Natural killer cell (primary cell): ENCODE results near the gene PACRG. TPM values are rescaled to one million over a fixed set of nuclear protein-coding genes. Genes with fewer than 3 reads are reported as not detected.
A peak's percentile ranks its signal among the peaks of the same experiment; 100 is the strongest.

Source experiments
- ATAC-seq, 3 donors: fragments of 150-1000 bp in 2 of 3; fragments of 200-7000 bp in 1 of 3; cut with Tn5 transposase; 1 replicate in 1 of 3; 2 replicates in 2 of 3; pipeline ENCODE4 v1.10.0; 2021; ENCODE audit warnings: mild to moderate bottlenecking in 2 of 3, moderate library complexity in 2 of 3
- DNase-seq, 2 donors: peaks; one replicate each; pipeline versions ENCODE4 v3.0.0 to v3.0.0-alpha.2; 2013 to 2021; ENCODE audit warnings: mixed read lengths in 1 of 2
- H3K27ac ChIP-seq: one replicate; pipeline ENCODE4 v1.5.1; 2013; ENCODE audit warnings: mild to moderate bottlenecking, low read length
- H3K27me3 ChIP-seq: one replicate; pipeline ENCODE4 v1.6.1; 2013; ENCODE audit warnings: low read length; ENCODE audit not compliant: control insufficient read depth, insufficient read depth
- H3K36me3 ChIP-seq: one replicate; pipeline ENCODE4 v1.6.1; 2013; ENCODE audit warnings: low read length; ENCODE audit not compliant: control insufficient read depth, insufficient read depth
- H3K4me1 ChIP-seq: one replicate; pipeline ENCODE4 v1.6.1; 2013; ENCODE audit warnings: low read length; ENCODE audit not compliant: control insufficient read depth, insufficient read depth
- H3K4me3 ChIP-seq: one replicate; pipeline ENCODE4 v1.5.1; 2013; ENCODE audit warnings: low read length
- H3K9me3 ChIP-seq: one replicate; pipeline ENCODE4 v1.6.1; 2013; ENCODE audit warnings: low read length; ENCODE audit not compliant: control insufficient read depth, insufficient read depth
- H3K27ac Mint-ChIP-seq, 2 donors: one replicate each; pipeline ENCODE4 v1.8.0; 2022; ENCODE audit warnings: mild to moderate bottlenecking in 2 of 2, mixed read lengths in 2 of 2, moderate library complexity in 1 of 2
- H3K27me3 Mint-ChIP-seq, 2 donors: one replicate each; pipeline ENCODE4 v1.8.0; 2022; ENCODE audit warnings: low read depth in 2 of 2, mixed read lengths in 2 of 2
- H3K36me3 Mint-ChIP-seq: one replicate; pipeline ENCODE4 v1.8.0; 2022; ENCODE audit warnings: mixed read lengths
- H3K4me1 Mint-ChIP-seq, 2 donors: one replicate each; pipeline ENCODE4 v1.8.0; 2022; ENCODE audit warnings: mixed read lengths in 2 of 2
- H3K4me3 Mint-ChIP-seq: one replicate; pipeline ENCODE4 v1.8.0; 2022; ENCODE audit warnings: mild to moderate bottlenecking, moderate library complexity, mixed read lengths
- H3K9me3 Mint-ChIP-seq, 2 donors: one replicate each; pipeline ENCODE4 v1.8.0; 2022; ENCODE audit warnings: mixed read lengths in 2 of 2
- WGBS: methylation state at CpG from one replicate; pipeline ENCODE4 v1.1.7; 2013; ENCODE audit warnings: missing lambda C conversion rate; ENCODE audit not compliant: insufficient coverage; 5-methylcytosine and 5-hydroxymethylcytosine counted together
- intact Hi-C: fragments of 100-400 bp; cut with micrococcal nuclease; formaldehyde crosslinking; loops from one replicate; pipeline ENCODE4 v1.14.2; 2022
- total RNA-seq, 4 donors: library from RNA; stranded (reverse); fragments of 120-200 nt in 1 of 4; gene quantifications; one replicate each; pipeline versions ENCODE4 v1.2.3 to v1.2.4, GENCODE V29; 2013 to 2022
- TF ChIP-seq, protein P1 (sequence below): fragments of 200-600 bp; IDR thresholded peaks from one replicate; pipeline ENCODE4 v1.8.0; 2022; ENCODE audit warnings: antibody characterized with exemption

PACRG gene
- total RNA-seq, 3 donors from 2014 or later (not counting 1 experiment from before 2014, with no cell fraction given) = 0.52 TPM; not detected in 2

DNA sequence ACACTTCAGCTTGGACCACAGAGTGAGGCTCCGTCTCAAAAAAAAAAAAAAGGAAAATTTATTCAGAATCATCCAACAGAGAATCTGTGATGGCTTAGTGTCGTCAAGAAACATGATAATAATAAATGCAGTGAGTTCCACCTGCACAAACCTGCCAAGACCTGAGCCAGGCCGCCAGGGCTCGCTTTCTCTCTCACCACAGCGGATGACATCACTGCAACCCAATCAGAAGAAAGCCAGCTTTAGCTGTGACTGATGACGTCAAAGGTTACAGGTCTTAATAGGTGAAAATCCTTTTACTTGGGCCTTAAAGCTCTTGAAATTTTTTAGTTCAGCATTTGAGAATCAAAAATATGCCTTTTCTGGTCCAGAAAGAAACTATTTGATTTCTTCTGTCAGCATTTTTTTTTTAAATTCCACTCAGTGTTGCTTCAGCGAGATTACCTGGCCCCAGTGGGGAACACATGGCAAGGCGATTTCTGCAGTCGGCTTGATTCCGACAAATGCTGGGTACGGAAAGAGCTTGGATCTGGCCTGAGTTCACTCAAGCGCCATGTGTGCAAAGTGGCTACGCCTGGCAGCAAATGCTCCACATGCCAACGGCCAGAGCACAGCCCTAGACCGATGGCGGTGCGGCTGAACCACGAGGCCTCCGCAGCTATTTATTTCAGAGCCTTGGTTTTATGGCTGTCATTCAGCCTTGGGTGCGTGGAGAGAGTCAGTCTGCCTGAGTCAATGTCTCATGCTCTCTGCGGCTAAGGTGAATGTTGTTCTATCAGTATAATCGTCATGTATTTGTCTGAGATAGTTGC lies 581.1 kb downstream of the PACRG start:
- peaks cover 10 to 26% of the 10 kb centered on the region in 2 donors for H3K27me3 Mint-ChIP-seq
- H3K36me3 Mint-ChIP-seq = no peaks in the 10 kb centered on the region
- TF ChIP-seq, protein P1, sequence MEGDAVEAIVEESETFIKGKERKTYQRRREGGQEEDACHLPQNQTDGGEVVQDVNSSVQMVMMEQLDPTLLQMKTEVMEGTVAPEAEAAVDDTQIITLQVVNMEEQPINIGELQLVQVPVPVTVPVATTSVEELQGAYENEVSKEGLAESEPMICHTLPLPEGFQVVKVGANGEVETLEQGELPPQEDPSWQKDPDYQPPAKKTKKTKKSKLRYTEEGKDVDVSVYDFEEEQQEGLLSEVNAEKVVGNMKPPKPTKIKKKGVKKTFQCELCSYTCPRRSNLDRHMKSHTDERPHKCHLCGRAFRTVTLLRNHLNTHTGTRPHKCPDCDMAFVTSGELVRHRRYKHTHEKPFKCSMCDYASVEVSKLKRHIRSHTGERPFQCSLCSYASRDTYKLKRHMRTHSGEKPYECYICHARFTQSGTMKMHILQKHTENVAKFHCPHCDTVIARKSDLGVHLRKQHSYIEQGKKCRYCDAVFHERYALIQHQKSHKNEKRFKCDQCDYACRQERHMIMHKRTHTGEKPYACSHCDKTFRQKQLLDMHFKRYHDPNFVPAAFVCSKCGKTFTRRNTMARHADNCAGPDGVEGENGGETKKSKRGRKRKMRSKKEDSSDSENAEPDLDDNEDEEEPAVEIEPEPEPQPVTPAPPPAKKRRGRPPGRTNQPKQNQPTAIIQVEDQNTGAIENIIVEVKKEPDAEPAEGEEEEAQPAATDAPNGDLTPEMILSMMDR = no peak
- Histone ChIP-seq H3K4me3 (no peak overlapping the region), H3K27me3 (peaks cover 2% of the 10 kb centered on the region), H3K9me3 (no peaks in the 10 kb centered on the region), H3K27ac (no peak overlapping the region), H3K36me3 (no peaks in the 10 kb centered on the region), H3K4me1 (no peaks in the 10 kb centered on the region)
- 93% methylated on average over 22 of the region's 22 CpGs for WGBS
- H3K27ac Mint-ChIP-seq = no peak overlapping the region
- DNase-seq = no peak
- no peaks in the 10 kb centered on the region for H3K9me3 Mint-ChIP-seq
- intact Hi-C loops = no loop called here
- no peak for ATAC-seq
- H3K4me3 Mint-ChIP-seq = no peak overlapping the region
- H3K4me1 Mint-ChIP-seq = no peaks in the 10 kb centered on the region

DNA sequence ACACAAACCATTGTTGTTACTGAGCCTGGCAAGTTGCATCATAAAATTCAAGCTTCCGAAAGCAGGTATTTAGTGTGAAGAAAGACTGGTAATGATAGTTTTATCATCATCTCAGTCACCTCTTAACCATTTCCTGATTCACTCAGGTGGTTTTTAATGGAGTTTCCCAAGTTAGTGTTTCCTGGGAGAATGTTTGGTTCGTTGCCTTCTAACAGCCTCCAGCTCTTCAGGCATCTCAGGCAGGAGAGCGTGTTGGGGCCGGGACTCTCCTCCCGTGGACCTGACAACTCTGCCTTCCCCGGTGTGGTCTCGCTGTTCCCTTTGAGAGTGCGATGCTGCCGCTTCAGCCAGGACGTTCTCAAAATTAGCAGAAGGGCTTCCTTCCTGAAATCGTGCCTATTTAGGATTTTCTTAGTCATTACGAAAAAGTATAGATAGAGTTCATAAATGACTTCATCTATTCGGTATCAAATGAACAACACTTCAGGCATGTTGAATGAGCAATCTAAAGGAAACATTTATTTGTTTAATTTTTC lies 581.8 kb downstream of the PACRG start:
- Histone ChIP-seq H3K4me1 (no peaks in the 10 kb centered on the region), H3K27me3 (peaks cover 2% of the 10 kb centered on the region), H3K36me3 (no peaks in the 10 kb centered on the region), H3K9me3 (no peaks in the 10 kb centered on the region), H3K27ac (no peak overlapping the region), H3K4me3 (no peak overlapping the region)
- no peak for DNase-seq
- no peak for ATAC-seq
- TF ChIP-seq, protein P1 = no peak
- Mint-ChIP-seq H3K27ac (no peak overlapping the region), H3K9me3 (no peaks in the 10 kb centered on the region), H3K36me3 (no peaks in the 10 kb centered on the region), H3K27me3 (peaks cover 10 to 33% of the 10 kb centered on the region in 2 donors), H3K4me1 (no peaks in the 10 kb centered on the region), H3K4me3 (no peak overlapping the region)
- intact Hi-C loops = no loop called here
- 33% methylated on average over 12 of the region's 13 CpGs for WGBS

DNA sequence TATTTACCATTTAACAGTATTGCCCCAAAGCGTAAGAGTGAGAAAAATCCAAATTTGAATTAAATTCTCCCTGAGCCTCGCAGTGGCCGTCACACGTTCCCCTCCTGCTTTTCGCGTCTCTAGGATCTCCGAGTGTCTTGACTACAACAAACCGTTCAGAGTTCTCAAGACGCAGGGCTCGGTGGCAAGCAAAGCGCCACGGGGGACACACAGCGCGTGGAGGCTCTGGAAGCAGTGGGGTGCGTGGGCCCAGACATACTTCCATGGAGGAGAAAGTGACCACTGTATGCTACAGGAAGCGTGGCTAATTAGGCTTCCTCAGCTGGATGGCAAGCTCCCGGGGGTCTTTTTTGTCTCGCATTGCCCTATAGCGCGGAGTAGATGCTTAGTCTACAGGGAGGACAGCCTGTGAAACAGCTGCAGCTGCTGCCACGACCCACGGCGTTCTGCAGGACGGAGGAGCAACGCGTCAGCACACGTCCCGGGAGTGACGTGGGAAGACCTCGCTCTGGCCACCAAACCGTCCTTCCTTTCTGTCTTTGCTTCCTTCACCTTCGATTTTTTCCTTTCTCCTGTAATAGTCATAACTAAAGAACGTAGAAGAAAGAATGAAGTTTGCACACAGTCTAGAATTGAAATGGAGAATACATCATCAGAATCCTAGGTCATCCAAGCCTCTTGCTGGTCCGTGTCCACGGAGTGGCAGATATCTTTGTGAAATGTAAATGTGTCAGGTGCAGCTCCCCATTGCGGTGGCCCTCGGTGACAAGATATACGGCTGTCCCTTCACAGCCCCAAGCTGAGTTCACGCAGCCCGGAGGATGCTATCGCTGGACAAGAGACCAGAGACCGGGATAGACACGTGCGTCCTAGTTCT lies 582.6 kb downstream of the PACRG start:
- Histone ChIP-seq H3K4me3 (no peak overlapping the region), H3K9me3 (no peaks in the 10 kb centered on the region), H3K27me3 (peaks cover 2% of the 10 kb centered on the region), H3K27ac (no peak overlapping the region), H3K36me3 (no peaks in the 10 kb centered on the region), H3K4me1 (no peaks in the 10 kb centered on the region)
- no peak overlapping the region for H3K4me3 Mint-ChIP-seq
- intact Hi-C loops = no loop called here
- H3K4me1 Mint-ChIP-seq = no peaks in the 10 kb centered on the region
- no peaks in the 10 kb centered on the region for H3K9me3 Mint-ChIP-seq
- no peaks in the 10 kb centered on the region for H3K36me3 Mint-ChIP-seq
- ATAC-seq = peak in 1 of 3 donors; percentile 24
- WGBS = 92% methylated on average over 44 of the region's 44 CpGs
- TF ChIP-seq, protein P1 = no peak
- peaks cover 14 to 33% of the 10 kb centered on the region in 2 donors for H3K27me3 Mint-ChIP-seq
- no peak overlapping the region for H3K27ac Mint-ChIP-seq
- DNase-seq = no peak
